ENCODE measurements around the gene FOXP4.

Gene FOXP4

GRCh38 chr6:41650120-41650519 lies 103.9 kb downstream of the FOXP4 start:
- no peak for DNase-seq

GRCh38 chr6:41651246-41651961 lies 105.2 kb downstream of the FOXP4 start:
- DNase-seq: no peak

Measured in OCI-M1 (cell line).